Transverse colon (tissue), 4 donors: ENCODE measurements around the gene SIGLECL1. TPM values are rescaled to one million over a fixed set of nuclear protein-coding genes. Genes with fewer than 3 reads are reported as not detected.

Experiments
- DNase-seq: peaks from one replicate; pipeline ENCODE4 v3.0.0-alpha.2; 2019
- H3K27ac ChIP-seq, 4 donors: fragments of 200-600 bp; sonication (generic); 2 replicates each; pipeline ENCODE4 v1.5.1; 2016 to 2018; ENCODE audit warnings: inconsistent platforms in 4 of 4
- H3K27me3 ChIP-seq: fragments of 200-600 bp; sonication (generic); 2 replicates; pipeline ENCODE4 v1.5.1; 2017; ENCODE audit warnings: inconsistent platforms
- H3K36me3 ChIP-seq, 4 donors: fragments of 200-600 bp; sonication (generic); 2 replicates each; pipeline ENCODE4 v1.5.1; 2017 to 2019; ENCODE audit warnings: inconsistent platforms in 4 of 4
- H3K4me1 ChIP-seq, 4 donors: fragments of 200-600 bp; sonication (generic); 2 replicates each; pipeline ENCODE4 v1.5.1; 2017 to 2020; ENCODE audit warnings: inconsistent platforms in 4 of 4
- H3K4me3 ChIP-seq, 4 donors: fragments of 200-600 bp; sonication (generic); 1 replicate in 1 of 4; 2 replicates in 3 of 4; pipeline versions ENCODE4 v1.5.1 to v1.6.1; 2017 to 2019; ENCODE audit warnings: inconsistent platforms in 4 of 4
- H3K9me3 ChIP-seq, 2 donors: fragments of 200-600 bp; sonication (generic); 2 replicates each; pipeline ENCODE4 v1.5.1; 2017 to 2019; ENCODE audit warnings: inconsistent platforms in 2 of 2
- EP300 ChIP-seq: sonication (generic); formaldehyde crosslinking; IDR thresholded peaks from one replicate; pipeline ENCODE4 v1.6.1; 2017; ENCODE audit warnings: antibody characterized with exemption, low read depth
- POLR2A ChIP-seq: fragments of 450-650 bp; IDR thresholded peaks from one replicate; pipeline ENCODE4 v1.6.1; 2016; ENCODE audit warnings: antibody characterized with exemption, mild to moderate bottlenecking, moderate library complexity
- POLR2AphosphoS5 ChIP-seq, 3 donors: sonication (generic); formaldehyde crosslinking; IDR thresholded peaks; one replicate each; pipeline ENCODE4 v1.6.1; 2016; ENCODE audit warnings: antibody characterized with exemption in 3 of 3
- WGBS, 2 donors: methylation state at CpG; one replicate each; pipeline ENCODE4 v1.1.5; 2018; ENCODE audit warnings: low coverage in 1 of 2; 5-methylcytosine and 5-hydroxymethylcytosine counted together
- in situ Hi-C, 4 donors: fragments of 200-750 bp; cut with MboI; loops; one replicate each; pipeline versions ENCODE4 v1.15.0 to v1.15.1; 2017; ENCODE audit warnings: low sequenced_read_pairs in 3 of 4, low pct_ligation_motif_present in 1 of 4, low pct_unique_long_range_greater_than_20kb in 1 of 4
- intact Hi-C: fragments of 100-400 bp; cut with DNase I; formaldehyde crosslinking; loops from one replicate; pipeline ENCODE4 v1.15.1; 2023; ENCODE audit warnings: low total_unique reads
- small RNA-seq, 4 donors: library from RNA; depleted of rRNA; stranded (forward); fragments of <200 nt; gene quantifications; one replicate each; pipeline ENCODE3, GENCODE V24; 2016
- total RNA-seq, 4 donors: library from RNA; depleted of rRNA; stranded (reverse); fragments of >200 nt; gene quantifications; one replicate each; pipeline ENCODE4 v1.1.0, GENCODE V29; 2016
- TF ChIP-seq, protein P1 (sequence below), 5 experiments: fragments of 200-600 bp in 3 of 5; fragments of 450-650 bp in 2 of 5; sonication (generic) in 3 of 5; IDR thresholded peaks; 1 replicate in 2 of 5; 2 replicates in 3 of 5; pipeline ENCODE4 v1.5.1; 2016 to 2017; ENCODE audit warnings: antibody characterized with exemption in 5 of 5, inconsistent platforms in 3 of 5, mild to moderate bottlenecking in 2 of 5, moderate library complexity in 1 of 5

The SIGLECL1 gene
- total RNA-seq, 4 donors from 2014 or later, result not detected

DNA sequence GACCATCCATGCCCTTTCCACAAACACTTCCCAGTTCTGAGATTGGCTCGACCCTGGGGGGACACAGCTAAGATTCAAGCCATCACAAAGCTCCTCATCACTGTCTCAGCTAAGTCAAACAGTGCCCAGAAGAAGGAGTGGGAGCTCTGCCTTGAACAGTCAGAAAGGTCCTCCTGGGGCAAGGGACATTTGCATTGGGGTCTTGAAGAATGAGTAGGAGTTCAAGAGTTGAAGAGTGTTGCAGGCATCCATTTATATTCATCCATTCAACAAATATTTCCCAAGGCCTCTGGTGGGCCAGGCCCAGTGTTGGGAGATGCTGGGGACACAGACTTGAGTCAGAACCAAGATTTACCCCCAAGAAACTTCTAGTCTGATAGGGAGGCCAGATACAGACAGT is 67.1 kb downstream of the SIGLECL1 start:
- intact Hi-C loops, result no loop called here
- no peak for TF ChIP-seq EP300
- TF ChIP-seq, protein P1, sequence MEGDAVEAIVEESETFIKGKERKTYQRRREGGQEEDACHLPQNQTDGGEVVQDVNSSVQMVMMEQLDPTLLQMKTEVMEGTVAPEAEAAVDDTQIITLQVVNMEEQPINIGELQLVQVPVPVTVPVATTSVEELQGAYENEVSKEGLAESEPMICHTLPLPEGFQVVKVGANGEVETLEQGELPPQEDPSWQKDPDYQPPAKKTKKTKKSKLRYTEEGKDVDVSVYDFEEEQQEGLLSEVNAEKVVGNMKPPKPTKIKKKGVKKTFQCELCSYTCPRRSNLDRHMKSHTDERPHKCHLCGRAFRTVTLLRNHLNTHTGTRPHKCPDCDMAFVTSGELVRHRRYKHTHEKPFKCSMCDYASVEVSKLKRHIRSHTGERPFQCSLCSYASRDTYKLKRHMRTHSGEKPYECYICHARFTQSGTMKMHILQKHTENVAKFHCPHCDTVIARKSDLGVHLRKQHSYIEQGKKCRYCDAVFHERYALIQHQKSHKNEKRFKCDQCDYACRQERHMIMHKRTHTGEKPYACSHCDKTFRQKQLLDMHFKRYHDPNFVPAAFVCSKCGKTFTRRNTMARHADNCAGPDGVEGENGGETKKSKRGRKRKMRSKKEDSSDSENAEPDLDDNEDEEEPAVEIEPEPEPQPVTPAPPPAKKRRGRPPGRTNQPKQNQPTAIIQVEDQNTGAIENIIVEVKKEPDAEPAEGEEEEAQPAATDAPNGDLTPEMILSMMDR (IDR thresholded peaks at IDR 0.05), result no peak
- TF ChIP-seq POLR2A, result no peak
- TF ChIP-seq POLR2AphosphoS5 (IDR thresholded peaks at IDR 0.05), result no peak
- in situ Hi-C loops, result no loop called here
- H3K27ac ChIP-seq, result no peak overlapping the region
- peaks cover under 1% of the 10 kb centered on the region for H3K27me3 ChIP-seq
- DNase-seq, result no peak
- no peak overlapping the region for H3K4me3 ChIP-seq
- H3K4me1 ChIP-seq, result no peaks in the 10 kb centered on the region
- no peaks in the 10 kb centered on the region for H3K36me3 ChIP-seq
- WGBS, 2 donors, result 38% methylated on average over 1 of the region's 1 CpG; no CpG with 5 or more reads in 1 of the 2 donors
- no peaks in the 10 kb centered on the region for H3K9me3 ChIP-seq

Small RNAs within 50 kb of the gene (small RNA-seq; reads per million reads assigned to genes)
- 0 reads per million in 4 donors for gene MIR8074

Other genes starting within 250 kb of the SIGLECL1 start
- gene KLK8, start 249.5 kb upstream of the SIGLECL1 start, total RNA-seq, result not detected
- 1 to 10 TPM in 1 of 4 donors, under 1 TPM in 1, not detected in 2; 0.27 to 1.3 TPM for gene KLK10, start 231.4 kb upstream of the SIGLECL1 start, total RNA-seq
- gene KLK11, start 224.5 kb upstream of the SIGLECL1 start, total RNA-seq, result under 1 TPM in 2 of 4 donors, not detected in 2; 0.55 to 0.79 TPM
- gene KLK12, start 216.1 kb upstream of the SIGLECL1 start, total RNA-seq, result under 1 TPM in 1 of 4 donors, not detected in 3; 0.41 TPM
- 1 to 10 TPM in 1 of 4 donors, not detected in 3; 3.3 TPM for gene KLK13, start 186.0 kb upstream of the SIGLECL1 start, total RNA-seq
- gene KLK14, start 168.2 kb upstream of the SIGLECL1 start, total RNA-seq, result under 1 TPM in 1 of 4 donors, not detected in 3; 0.82 TPM
- gene CTU1, start 142.7 kb upstream of the SIGLECL1 start, total RNA-seq, result 10 to 100 TPM in 1 of 4 donors, 1 to 10 TPM in 3; 3.4 to 35.4 (median 7.3) TPM
- 1 to 10 TPM in 2 of 4 donors, not detected in 2; 2.0 to 2.2 TPM for gene SIGLEC9, start 126.2 kb upstream of the SIGLECL1 start, total RNA-seq
- gene SIGLEC7, start 108.8 kb upstream of the SIGLECL1 start, total RNA-seq, result 1 to 10 TPM in 1 of 4 donors, under 1 TPM in 1, not detected in 2; 0.82 to 2.1 TPM
- 1 to 10 TPM in 2 of 4 donors, not detected in 2; 2.5 to 2.6 TPM for gene CD33, start 26.0 kb upstream of the SIGLECL1 start, total RNA-seq
- gene IGLON5, start 60.6 kb downstream of the SIGLECL1 start, total RNA-seq, result under 1 TPM in 1 of 4 donors, not detected in 3; 0.27 TPM
- gene VSIG10L, start 91.1 kb downstream of the SIGLECL1 start, total RNA-seq, result 1 to 10 TPM in 3 of 4 donors, under 1 TPM in 1; 0.60 to 2.2 (median 1.8) TPM
- 100 to 1,000 TPM in 2 of 4 donors, 10 to 100 TPM in 2; 56.9 to 147 (median 99.1) TPM for gene ETFB, start 115.3 kb downstream of the SIGLECL1 start, total RNA-seq
- gene CLDND2, start 117.9 kb downstream of the SIGLECL1 start, total RNA-seq, result not detected
- 1 to 10 TPM in 2 of 4 donors, not detected in 2; 1.6 to 3.0 TPM for gene NKG7, start 121.6 kb downstream of the SIGLECL1 start, total RNA-seq
- not detected for gene LIM2, start 136.9 kb downstream of the SIGLECL1 start, total RNA-seq
- gene C19orf84, start 139.5 kb downstream of the SIGLECL1 start, total RNA-seq, result not detected
- gene SIGLEC10, start 166.6 kb downstream of the SIGLECL1 start, total RNA-seq, result 10 to 100 TPM in 1 of 4 donors, 1 to 10 TPM in 2, not detected in 1; 3.7 to 15.7 (median 4.9) TPM
- gene SIGLEC8, start 207.4 kb downstream of the SIGLECL1 start, total RNA-seq, result 1 to 10 TPM in 1 of 4 donors, under 1 TPM in 1, not detected in 2; 0.27 to 1.3 TPM
- not detected for gene CEACAM18, start 227.5 kb downstream of the SIGLECL1 start, total RNA-seq